Measurements from ENCODE around the gene UQCRC2. TPM values are rescaled to one million over a fixed set of nuclear protein-coding genes. Genes with fewer than 3 reads are reported as not detected.

Gene UQCRC2
- 460 and 484 TPM in 2 replicates for total RNA-seq (2013; cell fraction: nucleolus; rRNA removed)
- 357 and 361 TPM in 2 replicates for total RNA-seq (2014; rRNA removed)
- total RNA-seq (2014; rRNA removed; fragmentation: Illumina TruSeq; extraction: Trizol): 422 and 424 TPM in 2 replicates
- 307 and 335 TPM in 2 replicates for total RNA-seq (2021)
- 181 TPM for polyA plus RNA-seq (2011; ENCODE audit: low read depth)
- 563 and 679 TPM in 2 replicates for polyA plus RNA-seq (2011; rRNA removed)
- polyA plus RNA-seq (2011; cell fraction: cytosol; rRNA removed): 391 and 397 TPM in 2 replicates
- polyA plus RNA-seq (2011; cell fraction: nucleus; rRNA removed): 391 and 477 TPM in 2 replicates
- 254 and 308 TPM in 2 replicates for polyA plus RNA-seq (2012)
- polyA plus RNA-seq (2014; fragmentation: Illumina TruSeq; extraction: Trizol): 324 and 389 TPM in 2 replicates
- 100 to 1,000 TPM; 256 to 277 TPM for polyA plus RNA-seq (2014; fragmentation: Nextera tagmentation; extraction: Ambion mirVana)
- polyA plus RNA-seq (2014; rRNA removed): 239 and 273 TPM in 2 replicates
- 100 to 1,000 TPM; 330 to 340 TPM for polyA plus RNA-seq (2016; fragmentation: Nextera tagmentation; extraction: Ambion mirVana)
- 619 and 752 TPM in 2 replicates for polyA minus RNA-seq (2011; rRNA and poly(A)+ RNA removed)
- polyA minus RNA-seq (2011; cell fraction: cytosol; rRNA and poly(A)+ RNA removed): 157 and 190 TPM in 2 replicates
- polyA minus RNA-seq (2011; cell fraction: nucleus; rRNA and poly(A)+ RNA removed): 148 and 220 TPM in 2 replicates
- Bru-seq, nascent RNA: percentile 95 among the genes with signal in this experiment
- BruChase-seq, experiment 1, labeled RNA remaining after a 6-hour chase: percentile 97 among the genes with signal in this experiment
- percentile 97 among the genes with signal in this experiment for BruChase-seq, experiment 2, labeled RNA remaining after a 2-hour chase
- long read RNA-seq, experiment 1, transcript UQCRC2-201 (14 exons, 2,615 nt): major isoform, 341 of 364 reads
- long read RNA-seq, experiment 1, partial matches to known transcripts: 5 of 364 reads
- long read RNA-seq, experiment 1, other reads (novel, unspliced or antisense): 17 of 364 reads
- long read RNA-seq, experiment 2, transcript UQCRC2-201 (14 exons, 2,615 nt): major isoform, 2,970 of 3,166 reads
- long read RNA-seq, experiment 2, transcript UQCRC2-203 (2 exons, 699 nt): minor isoform, 5 of 3,166 reads
- long read RNA-seq, experiment 2, partial matches to known transcripts: 110 of 3,166 reads
- long read RNA-seq, experiment 2, other reads (novel, unspliced or antisense): 78 of 3,166 reads

GRCh38 chr16:21952793-21953540 is at the start of gene UQCRC2:
TSS of gene UQCRC2 (plus strand) at chr16:21953361. CDS start at chr16:21953424, 63 bp downstream.
- H4K20me1 ChIP-seq (ENCODE audit: control insufficient read depth, insufficient read depth): no peaks in the 10 kb centered on the region
- intact Hi-C loops (cut with micrococcal nuclease; ENCODE audit: unreplicated experiment): no loop called here
- in situ Hi-C loops (cut with MboI): no loop called here
- DNase-seq (ENCODE audit: low read depth, low spot score) (peak; percentile 90), ATAC-seq (peak; percentile 91), FAIRE-seq (peak; percentile 84)
- H3K36me3 ChIP-seq (ENCODE audit: control insufficient read depth in 2 of 2, insufficient read depth in 2 of 2, low read length in 1 of 2): peaks cover 2 to 12% of the 10 kb centered on the region in 2 experiments
- POLR2A ChIA-PET: interaction anchor here (0.6 to 3.0 kb wide), 4 partner anchors 10 to 309 kb away, joined by 3 to 14 read pairs (median 6); no protein-coding TSS in a partner anchor
- CTCF ChIA-PET: interaction anchor here (0.6 to 2.9 kb wide), 13 partner anchors 10 to 296 kb away, joined by 3 to 12 read pairs (median 4); no protein-coding TSS in a partner anchor
- H3K4me2 ChIP-seq (ENCODE audit: control insufficient read depth, insufficient read depth): peak within 1 kb of the TSS; percentile 99
- RAD21 ChIA-PET (ENCODE audit: unreplicated experiment): interaction anchor here (0.8 to 2.6 kb wide), 8 partner anchors 11 to 239 kb away, joined by 3 to 13 read pairs (median 3); no protein-coding TSS in a partner anchor
- SMC1A ChIA-PET (ENCODE audit: uncharacterized antibody, unreplicated experiment): interaction anchor here (0.6 to 4.3 kb wide), 14 partner anchors 10 to 242 kb away, joined by 3 to 26 read pairs (median 4); no protein-coding TSS in a partner anchor
- no peaks in the 10 kb centered on the region for H3K27me3 ChIP-seq (replicated peaks in 1 of 2; ENCODE audit: control insufficient read depth in 2 of 2, insufficient read depth in 2 of 2, low read length in 1 of 2)
- peaks cover 68% of the 10 kb centered on the region for H3K79me2 ChIP-seq (ENCODE audit: control insufficient read depth, insufficient read depth, low read length)
- H2AFZ ChIP-seq (ENCODE audit: control insufficient read depth, low read depth, low read length): peak within 1 kb of the TSS; percentile 99
- BruUV-seq (replicated peaks): no TSS peak
- peak within 1 kb of the TSS; percentile 97 for H3K9ac ChIP-seq (ENCODE audit: control insufficient read depth, insufficient read depth, low read length)
- peaks cover 24% of the 10 kb centered on the region for H3K4me1 ChIP-seq (ENCODE audit: control insufficient read depth, insufficient read depth, low read length)
- WGBS (ENCODE audit: insufficient coverage, insufficient replicate concordance, low lambda C conversion rate, missing lambda C conversion rate): 2% methylated on average over 41 of the region's 41 CpGs
- H3K4me3 ChIP-seq: peak within 1 kb of the TSS; percentile 96
- no peaks in the 10 kb centered on the region for H3K9me3 ChIP-seq (replicated peaks; ENCODE audit: control insufficient read depth, insufficient read depth, low read length)
- peak within 1 kb of the TSS; percentile 99 for H3K27ac ChIP-seq (ENCODE audit: control insufficient read depth, insufficient read depth)
- TF ChIP-seq RB1 (IDR thresholded peaks at IDR 0.05; ENCODE audit: borderline replicate concordance): peak; percentile 94; the same call in 1 of the 2 replicates
- peak; percentile 65 for TF ChIP-seq SIX5 (IDR thresholded peaks at IDR 0.05; ENCODE audit: low read depth, low read length, severe bottlenecking)
- no peak for TF ChIP-seq SMARCA5 (IDR thresholded peaks at IDR 0.05)
- TF ChIP-seq POLR2AphosphoS5 (IDR thresholded peaks at IDR 0.05; ENCODE audit: low read length): peak; percentile 95
- peak; percentile 39; the same call in 1 of the 2 replicates for TF ChIP-seq ZBTB40 (IDR thresholded peaks at IDR 0.05; ENCODE audit: borderline replicate concordance)
- no peak for TF ChIP-seq EED (IDR thresholded peaks at IDR 0.05; ENCODE audit: low read depth)
- peak; percentile 83 for TF ChIP-seq TAF1 (IDR thresholded peaks at IDR 0.05; ENCODE audit: borderline replicate concordance, low read depth, low read length)
- TF ChIP-seq KAT2A (conservative IDR thresholded peaks at IDR 0.05; ENCODE audit: control insufficient read depth, low read depth, low read length): no peak
- TF ChIP-seq IKZF1 (conservative IDR thresholded peaks at IDR 0.05): peak; percentile 83
- peak; percentile 66 for TF ChIP-seq SP1 (IDR thresholded peaks at IDR 0.05; ENCODE audit: low read depth, low read length)
- 0 out of 2 replicates have a peak, but pooled peaks have one; percentile 64 for TF ChIP-seq ELK1 (IDR thresholded peaks at IDR 0.05; ENCODE audit: low read depth, low read length)
